ENCODE data around the gene DUSP22. TPM values are rescaled to one million over a fixed set of nuclear protein-coding genes. Genes with fewer than 3 reads are reported as not detected.

DUSP22 gene
- total RNA-seq, 1 experiment from 2014 or later: 34.8 TPM

DNA sequence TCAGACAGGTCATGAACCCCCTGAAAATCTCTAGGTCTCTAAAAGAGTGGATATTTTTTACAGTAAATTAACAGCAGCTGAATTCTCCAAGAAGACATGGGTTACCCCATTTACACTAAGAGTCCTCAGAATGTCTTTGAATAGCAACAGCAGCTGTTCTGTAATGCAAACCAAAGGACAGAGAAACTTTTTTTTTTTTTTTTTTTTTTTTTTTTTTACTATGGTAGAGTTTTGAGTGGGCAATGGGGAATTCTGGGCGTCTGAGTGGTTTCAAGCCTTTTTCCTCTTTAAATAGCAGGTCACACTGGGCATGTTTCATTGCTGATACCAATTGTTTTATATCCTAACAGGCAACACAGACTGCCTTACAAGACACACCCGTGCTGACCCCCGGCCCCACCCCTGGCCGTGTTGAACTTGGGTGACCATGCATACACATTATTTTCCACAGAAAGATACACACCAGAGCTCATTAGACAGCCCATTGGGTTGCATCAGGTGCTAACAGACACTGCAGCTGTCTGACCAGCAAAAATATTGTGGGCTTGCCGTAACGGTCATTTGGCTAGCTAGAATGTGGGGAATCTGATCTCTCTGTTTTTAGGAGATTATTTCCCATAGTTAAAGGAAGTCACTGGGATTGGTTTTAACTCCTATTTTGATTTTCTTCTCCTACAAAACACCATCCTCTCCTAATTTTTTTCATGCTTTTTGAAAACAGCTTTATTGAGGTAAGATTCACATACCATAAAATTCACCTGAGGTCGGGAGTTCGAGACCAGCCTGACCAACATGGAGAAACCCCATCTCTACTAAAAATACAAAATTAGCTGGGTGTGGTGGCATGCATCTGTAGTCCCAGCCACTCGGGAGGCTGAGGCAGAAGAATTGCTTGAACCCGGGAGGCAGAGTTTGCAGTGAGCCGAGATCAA, 72.6 kb downstream of the DUSP22 start:
- DNase-seq (ENCODE audit: low read depth, low spot score) (no peak), ATAC-seq (no peak)
- TF ChIP-seq SIN3A (IDR thresholded peaks at IDR 0.05; ENCODE audit: borderline replicate concordance, insufficient read depth, low read depth, low read length): no peak
- TF ChIP-seq, protein P1, sequence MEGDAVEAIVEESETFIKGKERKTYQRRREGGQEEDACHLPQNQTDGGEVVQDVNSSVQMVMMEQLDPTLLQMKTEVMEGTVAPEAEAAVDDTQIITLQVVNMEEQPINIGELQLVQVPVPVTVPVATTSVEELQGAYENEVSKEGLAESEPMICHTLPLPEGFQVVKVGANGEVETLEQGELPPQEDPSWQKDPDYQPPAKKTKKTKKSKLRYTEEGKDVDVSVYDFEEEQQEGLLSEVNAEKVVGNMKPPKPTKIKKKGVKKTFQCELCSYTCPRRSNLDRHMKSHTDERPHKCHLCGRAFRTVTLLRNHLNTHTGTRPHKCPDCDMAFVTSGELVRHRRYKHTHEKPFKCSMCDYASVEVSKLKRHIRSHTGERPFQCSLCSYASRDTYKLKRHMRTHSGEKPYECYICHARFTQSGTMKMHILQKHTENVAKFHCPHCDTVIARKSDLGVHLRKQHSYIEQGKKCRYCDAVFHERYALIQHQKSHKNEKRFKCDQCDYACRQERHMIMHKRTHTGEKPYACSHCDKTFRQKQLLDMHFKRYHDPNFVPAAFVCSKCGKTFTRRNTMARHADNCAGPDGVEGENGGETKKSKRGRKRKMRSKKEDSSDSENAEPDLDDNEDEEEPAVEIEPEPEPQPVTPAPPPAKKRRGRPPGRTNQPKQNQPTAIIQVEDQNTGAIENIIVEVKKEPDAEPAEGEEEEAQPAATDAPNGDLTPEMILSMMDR (IDR thresholded peaks at IDR 0.05): no peak
- no peak for TF ChIP-seq POLR2AphosphoS5 (IDR thresholded peaks at IDR 0.05; ENCODE audit: low read depth, low read length)
- TF ChIP-seq TCF7L2 (IDR thresholded peaks at IDR 0.05; ENCODE audit: low read depth, low read length): no peak
- TF ChIP-seq, protein P2, sequence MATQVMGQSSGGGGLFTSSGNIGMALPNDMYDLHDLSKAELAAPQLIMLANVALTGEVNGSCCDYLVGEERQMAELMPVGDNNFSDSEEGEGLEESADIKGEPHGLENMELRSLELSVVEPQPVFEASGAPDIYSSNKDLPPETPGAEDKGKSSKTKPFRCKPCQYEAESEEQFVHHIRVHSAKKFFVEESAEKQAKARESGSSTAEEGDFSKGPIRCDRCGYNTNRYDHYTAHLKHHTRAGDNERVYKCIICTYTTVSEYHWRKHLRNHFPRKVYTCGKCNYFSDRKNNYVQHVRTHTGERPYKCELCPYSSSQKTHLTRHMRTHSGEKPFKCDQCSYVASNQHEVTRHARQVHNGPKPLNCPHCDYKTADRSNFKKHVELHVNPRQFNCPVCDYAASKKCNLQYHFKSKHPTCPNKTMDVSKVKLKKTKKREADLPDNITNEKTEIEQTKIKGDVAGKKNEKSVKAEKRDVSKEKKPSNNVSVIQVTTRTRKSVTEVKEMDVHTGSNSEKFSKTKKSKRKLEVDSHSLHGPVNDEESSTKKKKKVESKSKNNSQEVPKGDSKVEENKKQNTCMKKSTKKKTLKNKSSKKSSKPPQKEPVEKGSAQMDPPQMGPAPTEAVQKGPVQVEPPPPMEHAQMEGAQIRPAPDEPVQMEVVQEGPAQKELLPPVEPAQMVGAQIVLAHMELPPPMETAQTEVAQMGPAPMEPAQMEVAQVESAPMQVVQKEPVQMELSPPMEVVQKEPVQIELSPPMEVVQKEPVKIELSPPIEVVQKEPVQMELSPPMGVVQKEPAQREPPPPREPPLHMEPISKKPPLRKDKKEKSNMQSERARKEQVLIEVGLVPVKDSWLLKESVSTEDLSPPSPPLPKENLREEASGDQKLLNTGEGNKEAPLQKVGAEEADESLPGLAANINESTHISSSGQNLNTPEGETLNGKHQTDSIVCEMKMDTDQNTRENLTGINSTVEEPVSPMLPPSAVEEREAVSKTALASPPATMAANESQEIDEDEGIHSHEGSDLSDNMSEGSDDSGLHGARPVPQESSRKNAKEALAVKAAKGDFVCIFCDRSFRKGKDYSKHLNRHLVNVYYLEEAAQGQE (IDR thresholded peaks at IDR 0.05; ENCODE audit: insufficient read depth in 1 of 2, low read depth in 2 of 2, low read length in 1 of 2): no peak
- H3K27me3 ChIP-seq (ENCODE audit: control insufficient read depth, insufficient read depth, low read length): peaks cover 12% of the 10 kb centered on the region
- H3K9me3 ChIP-seq (ENCODE audit: control insufficient read depth, insufficient read depth, low read depth, low read length): peaks cover 5% of the 10 kb centered on the region
- no peak overlapping the region for H3K4me3 ChIP-seq (ENCODE audit: low read depth in 2 of 2, low read length in 2 of 2)
- POLR2A ChIA-PET: no interaction called here
- no peaks in the 10 kb centered on the region for H3K36me3 ChIP-seq (ENCODE audit: control insufficient read depth, insufficient read depth, low read length)
- in situ Hi-C loops (cut with HindIII; ENCODE audit: low pct_unique_long_range_greater_than_20kb, low sequenced_read_pairs) (no loop called here), intact Hi-C loops (cut with micrococcal nuclease; ENCODE audit: unreplicated experiment) (no loop called here)
- CTCF ChIA-PET: interaction anchor here (0.7 kb wide), 2 partner anchors 38 to 176 kb away, joined by 7 to 13 read pairs; no protein-coding TSS in a partner anchor
- no peak overlapping the region for H3K27ac ChIP-seq (ENCODE audit: low read length)
- no TSS peak for BruUV-seq (replicated peaks)
- no peaks in the 10 kb centered on the region for H3K4me1 ChIP-seq (ENCODE audit: control insufficient read depth, insufficient read depth, low read length)

DNA sequence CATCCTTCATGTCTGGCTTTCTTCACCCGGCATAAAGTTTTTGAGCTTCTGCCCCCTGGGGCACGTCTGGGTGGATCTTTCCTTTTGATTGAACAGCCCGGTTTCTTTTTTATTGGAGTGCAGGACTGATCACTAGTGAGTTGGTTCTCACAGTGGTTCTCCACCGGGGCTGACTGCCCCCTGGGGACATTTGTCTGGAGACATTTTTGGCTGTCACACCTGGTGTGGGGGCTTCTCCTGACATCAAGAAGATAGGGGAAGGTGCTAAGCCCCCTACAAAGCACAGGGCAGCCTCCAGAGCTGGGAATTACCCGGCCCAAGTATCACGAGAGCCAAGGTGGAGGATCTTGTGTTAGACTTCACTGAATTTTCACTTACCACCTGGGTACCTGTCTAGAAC, 73.5 kb downstream of the DUSP22 start:
- BruUV-seq (replicated peaks): no TSS peak

More for the DNA sequence above, 73.5 kb downstream of the DUSP22 start:
- H3K4me3 ChIP-seq (ENCODE audit: low read depth in 2 of 2, low read length in 2 of 2): no peak overlapping the region
- ATAC-seq (no peak), DNase-seq (ENCODE audit: low read depth, low spot score) (no peak)
- POLR2A ChIA-PET: no interaction called here
- H3K27ac ChIP-seq (ENCODE audit: low read length): no peak overlapping the region
- no peak for TF ChIP-seq TCF7L2 (IDR thresholded peaks at IDR 0.05; ENCODE audit: low read depth, low read length)
- TF ChIP-seq, protein P1 (IDR thresholded peaks at IDR 0.05): no peak
- intact Hi-C loops (cut with micrococcal nuclease; ENCODE audit: unreplicated experiment) (no loop called here), in situ Hi-C loops (cut with HindIII; ENCODE audit: low pct_unique_long_range_greater_than_20kb, low sequenced_read_pairs) (no loop called here)
- H3K4me1 ChIP-seq (ENCODE audit: control insufficient read depth, insufficient read depth, low read length): no peaks in the 10 kb centered on the region
- H3K36me3 ChIP-seq (ENCODE audit: control insufficient read depth, insufficient read depth, low read length): no peaks in the 10 kb centered on the region
- CTCF ChIA-PET: no interaction called here
- peaks cover 5% of the 10 kb centered on the region for H3K9me3 ChIP-seq (ENCODE audit: control insufficient read depth, insufficient read depth, low read depth, low read length)
- H3K27me3 ChIP-seq (ENCODE audit: control insufficient read depth, insufficient read depth, low read length): peaks cover 12% of the 10 kb centered on the region
